C4-2B (cell line): ENCODE results near the gene EFCC1.
"Not testable (repeated sequence)": the region's sequence is repeated elsewhere in the genome, so short reads cannot be mapped to it uniquely, and the experiment has no call there.

Experiments used
- H3K27ac ChIP-seq: fragments of 450-650 bp; 2 replicates; pipeline ENCODE4 v1.5.1; 2017
- CTCF ChIP-seq: fragments of 450-650 bp; conservative IDR thresholded peaks from 2 replicates; pipeline ENCODE4 v1.5.1; 2017; ENCODE audit warnings: mild to moderate bottlenecking
- ZFX ChIP-seq: fragments of 450-650 bp; IDR thresholded peaks from 2 replicates; pipeline ENCODE4 v1.6.1; 2017

EFCC1 gene

GRCh38 chr3:129078510-129078909 is 77.4 kb downstream of the EFCC1 start:
- no peak overlapping the region for H3K27ac ChIP-seq
- no peak for TF ChIP-seq ZFX

GRCh38 chr3:129081503-129081902 is 80.4 kb downstream of the EFCC1 start:
- H3K27ac ChIP-seq = no peak overlapping the region
- no peak for TF ChIP-seq CTCF
- TF ChIP-seq ZFX = no peak

- TF ChIP-seq ZFX (no peak), CTCF (no peak)
- no peak overlapping the region for H3K27ac ChIP-seq
These were observed 80.9 kb downstream of the EFCC1 start for GRCh38 chr3:129082026-129082425.

GRCh38 chr3:129084501-129084900 is 83.4 kb downstream of the EFCC1 start:
- H3K27ac ChIP-seq = no peak overlapping the region
- no peak for TF ChIP-seq CTCF
- no peak for TF ChIP-seq ZFX

- H3K27ac ChIP-seq = no peak overlapping the region
- TF ChIP-seq ZFX (no peak), CTCF (no peak)
These were observed 84.1 kb downstream of the EFCC1 start for GRCh38 chr3:129085165-129085715.

- TF ChIP-seq CTCF (no peak), ZFX (no peak)
- no peak overlapping the region for H3K27ac ChIP-seq
These were observed 84.7 kb downstream of the EFCC1 start for GRCh38 chr3:129085818-129086217.

GRCh38 chr3:129087138-129087702 is 86.1 kb downstream of the EFCC1 start:
- TF ChIP-seq CTCF (no peak), ZFX (no peak)
- no peak overlapping the region for H3K27ac ChIP-seq

GRCh38 chr3:129087904-129088303 is 86.8 kb downstream of the EFCC1 start:
- H3K27ac ChIP-seq = not testable (repeated sequence)

GRCh38 chr3:129088312-129088711 is 87.2 kb downstream of the EFCC1 start:
- not testable (repeated sequence) for H3K27ac ChIP-seq
